SK-N-SH treated with all-trans-retinoic acid at 6 μM for 48 hours (cell line): Measurements from ENCODE around the gene SEC14L2.
"Not testable (repeated sequence)": the region's sequence is repeated elsewhere in the genome, so short reads cannot be mapped to it uniquely, and the experiment has no call there.

ENCODE experiments used
- ATAC-seq: fragments of 200-7000 bp; cut with Tn5 transposase; 3 replicates; pipeline ENCODE4 v1.9.1; 2020; ENCODE audit warnings: mild to moderate bottlenecking, moderate library complexity
- ARNTL ChIP-seq: fragments of 450-650 bp; formaldehyde crosslinking; IDR thresholded peaks from 2 replicates; pipeline ENCODE4 v1.5.0; 2020; ENCODE audit warnings: low read depth, mild to moderate bottlenecking, moderate library complexity, borderline replicate concordance
- BACH2 ChIP-seq: fragments of 250-450 bp; sonication (Bioruptor Pico); IDR thresholded peaks from 2 replicates; pipeline ENCODE4 v1.9.0; 2021; ENCODE audit warnings: mild to moderate bottlenecking, borderline replicate concordance
- CREB5 ChIP-seq: fragments of 250-450 bp; sonication (Bioruptor Pico); IDR thresholded peaks from 2 replicates; pipeline ENCODE4 v1.5.1; 2020; ENCODE audit warnings: low read depth, mild to moderate bottlenecking, moderate library complexity
- CSDC2 ChIP-seq: fragments of 250-450 bp; sonication (Bioruptor Pico); IDR thresholded peaks from 2 replicates; pipeline ENCODE4 v1.5.0; 2020; ENCODE audit warnings: mild to moderate bottlenecking, moderate library complexity
- CSRNP3 ChIP-seq: fragments of 250-450 bp; sonication (Bioruptor Pico); IDR thresholded peaks from 2 replicates; pipeline ENCODE4 v1.5.1; 2021; ENCODE audit warnings: mild to moderate bottlenecking, moderate library complexity
- ESRRG ChIP-seq: fragments of 250-450 bp; sonication (Bioruptor Pico); IDR thresholded peaks from 2 replicates; pipeline ENCODE4 v1.6.1; 2021; ENCODE audit warnings: mild to moderate bottlenecking
- GLIS3 ChIP-seq: fragments of 250-450 bp; sonication (Bioruptor Pico); IDR thresholded peaks from 2 replicates; pipeline ENCODE4 v1.5.0; 2020; ENCODE audit warnings: mild to moderate bottlenecking, moderate library complexity
- ISL1 ChIP-seq: fragments of 250-450 bp; sonication (Bioruptor Pico); IDR thresholded peaks from 2 replicates; pipeline ENCODE4 v2.1.2; 2022; ENCODE audit warnings: mild to moderate bottlenecking, moderate library complexity
- OSR1 ChIP-seq: fragments of 250-450 bp; sonication (Bioruptor Pico); IDR thresholded peaks from 2 replicates; pipeline ENCODE4 v1.8.0; 2022; ENCODE audit warnings: moderate library complexity, mild to moderate bottlenecking, inconsistent platforms
- PATZ1 ChIP-seq: fragments of 250-450 bp; sonication (Bioruptor Pico); IDR thresholded peaks from 2 replicates; pipeline ENCODE4 v1.8.0; 2020; ENCODE audit warnings: mild to moderate bottlenecking, moderate library complexity, borderline replicate concordance
- PPARA ChIP-seq: fragments of 250-450 bp; sonication (Bioruptor Pico); IDR thresholded peaks from 2 replicates; pipeline ENCODE4 v1.5.0; 2020; ENCODE audit warnings: mild to moderate bottlenecking, borderline replicate concordance
- RARB ChIP-seq: fragments of 250-450 bp; sonication (Bioruptor Pico); IDR thresholded peaks from 2 replicates; pipeline ENCODE4 v1.8.0; 2021; ENCODE audit warnings: mild to moderate bottlenecking, moderate library complexity
- SNAI2 ChIP-seq: fragments of 250-450 bp; sonication (Bioruptor Pico); IDR thresholded peaks from 2 replicates; pipeline ENCODE4 v1.5.0; 2020; ENCODE audit warnings: mild to moderate bottlenecking, moderate library complexity
- TCF4 ChIP-seq: fragments of 250-450 bp; sonication (Bioruptor Pico); IDR thresholded peaks from 2 replicates; pipeline ENCODE4 v1.8.0; 2021; ENCODE audit warnings: mild to moderate bottlenecking, moderate library complexity, borderline replicate concordance
- TOX ChIP-seq: fragments of 250-450 bp; sonication (Bioruptor Pico); IDR thresholded peaks from 2 replicates; pipeline ENCODE4 v1.8.0; 2021; ENCODE audit warnings: mild to moderate bottlenecking, moderate library complexity, borderline replicate concordance
- ZC3H10 ChIP-seq: fragments of 250-450 bp; sonication (Bioruptor Pico); IDR thresholded peaks from 2 replicates; pipeline ENCODE4 v1.5.1; 2021; ENCODE audit warnings: mild to moderate bottlenecking, moderate library complexity
- ZFP3 ChIP-seq: fragments of 250-450 bp; sonication (Bioruptor Pico); IDR thresholded peaks from 2 replicates; pipeline ENCODE4 v1.5.0; 2020; ENCODE audit warnings: mild to moderate bottlenecking, moderate library complexity
- ZFP30 ChIP-seq: fragments of 450-650 bp; formaldehyde crosslinking; IDR thresholded peaks from 2 replicates; pipeline ENCODE4 v1.5.0; 2022; ENCODE audit warnings: mild to moderate bottlenecking, moderate library complexity
- ZNF70 ChIP-seq: fragments of 450-650 bp; formaldehyde crosslinking; IDR thresholded peaks from 2 replicates; pipeline ENCODE4 v1.5.0; 2020; ENCODE audit warnings: mild to moderate bottlenecking, moderate library complexity

SEC14L2 gene

GRCh38 chr22:30447656-30448055, 50.8 kb downstream of the SEC14L2 start:
- TF ChIP-seq SNAI2 (CRISPR knock-in tag), result no peak
- TF ChIP-seq ZC3H10, result no peak
- no peak for TF ChIP-seq OSR1 (CRISPR knock-in tag)
- TF ChIP-seq TCF4 (CRISPR knock-in tag), result no peak
- TF ChIP-seq BACH2 (CRISPR knock-in tag), result no peak
- ATAC-seq, result no peak

GRCh38 chr22:30451488-30451887, 54.7 kb downstream of the SEC14L2 start:
- ATAC-seq, result not testable (repeated sequence)

GRCh38 chr22:30452861-30453260, 56.0 kb downstream of the SEC14L2 start:
- TF ChIP-seq ZFP30 (CRISPR knock-in tag) (no peak), CREB5 (CRISPR knock-in tag) (no peak), BACH2 (CRISPR knock-in tag) (no peak), PATZ1 (no peak), ZFP3 (CRISPR knock-in tag) (no peak), ESRRG (CRISPR knock-in tag) (no peak)
- TF ChIP-seq, all 23 proteins: peak for 0
- ATAC-seq, result no peak

- no peak; the same call in 2 of the 3 replicates for ATAC-seq
- TF ChIP-seq ZFP30 (CRISPR knock-in tag) (no peak), TCF4 (CRISPR knock-in tag) (no peak), ESRRG (CRISPR knock-in tag) (no peak), CSDC2 (CRISPR knock-in tag) (no peak), ISL1 (no peak), PPARA (CRISPR knock-in tag) (no peak), CREB5 (CRISPR knock-in tag) (no peak), ARNTL (CRISPR knock-in tag) (no peak), RARB (CRISPR knock-in tag) (no peak), CSRNP3 (CRISPR knock-in tag) (no peak), GLIS3 (CRISPR knock-in tag) (no peak), ZNF70 (CRISPR knock-in tag) (no peak), ZFP3 (CRISPR knock-in tag) (no peak), ZC3H10 (no peak), TOX (CRISPR knock-in tag) (no peak), PATZ1 (no peak)
These were observed 57.1 kb downstream of the SEC14L2 start for GRCh38 chr22:30453731-30454510.
